DMS 273 (cell line): ENCODE results near the gene NKAIN2.
A peak's percentile ranks its signal among the peaks of the same experiment; 100 is the strongest.

Experiments
- DNase-seq: peaks from one replicate; lab custom pipeline; 2025; ENCODE audit not compliant: unreplicated experiment; lab: John Stamatoyannopoulos, UW

NKAIN2 gene

DNA sequence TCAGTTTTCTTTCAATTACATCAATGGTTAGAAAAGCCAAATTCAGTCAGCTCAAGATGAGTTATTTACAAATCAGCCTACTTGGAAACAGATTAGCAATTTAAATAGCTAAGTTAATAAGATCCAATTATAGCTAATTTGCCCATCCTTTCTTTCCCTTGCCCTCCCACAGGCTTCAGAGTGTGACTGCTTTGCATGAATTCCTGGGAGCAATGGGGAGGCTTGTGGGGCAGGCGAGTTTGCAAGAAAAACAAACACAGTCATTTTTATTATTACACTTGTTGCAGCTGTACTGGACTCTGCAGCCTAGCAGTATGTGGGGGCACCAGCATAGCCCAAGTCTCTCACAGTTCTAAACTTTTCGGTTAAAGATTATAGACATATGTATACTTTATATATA lies 219.0 kb downstream of the NKAIN2 start:
- no peak for DNase-seq

DNA sequence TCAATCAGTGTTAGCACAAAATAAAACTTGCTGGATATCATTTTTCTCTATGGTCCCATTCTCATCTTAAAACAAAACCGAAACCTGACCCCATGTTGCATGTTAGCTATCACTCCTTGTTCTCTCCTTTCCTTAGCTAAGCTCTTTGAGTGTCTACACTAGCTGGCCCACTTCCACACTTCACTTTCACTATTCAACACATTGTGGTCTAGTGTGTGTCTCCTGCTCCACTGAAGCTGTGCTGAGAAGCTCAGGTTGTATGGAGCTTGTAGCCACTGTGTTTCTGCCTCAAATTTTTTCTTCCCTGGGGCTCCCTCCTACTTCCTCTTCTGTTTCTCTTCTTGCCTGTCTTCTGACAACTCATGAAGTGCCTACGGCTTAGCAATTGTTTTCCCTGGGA lies 223.0 kb downstream of the NKAIN2 start:
- DNase-seq: no peak

DNA sequence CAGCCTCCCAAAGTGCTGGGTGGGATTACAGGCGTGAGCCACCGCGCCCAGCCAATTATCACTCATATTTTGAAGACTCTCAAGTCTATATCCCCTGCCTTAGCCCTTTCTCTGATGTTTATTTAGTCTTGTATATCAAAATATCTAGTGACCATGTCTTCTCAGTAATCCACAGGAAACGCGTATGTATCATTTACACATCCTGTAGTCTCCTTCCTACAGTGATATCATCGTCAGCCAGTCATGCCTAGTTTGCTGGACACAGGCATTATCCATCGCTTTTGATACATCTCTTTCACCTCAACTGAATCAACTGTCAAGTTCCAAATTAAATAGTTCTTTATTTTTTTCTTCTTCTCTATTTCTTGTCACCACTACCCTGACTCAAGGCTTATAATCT lies 223.7 kb downstream of the NKAIN2 start:
- DNase-seq: no peak

DNA sequence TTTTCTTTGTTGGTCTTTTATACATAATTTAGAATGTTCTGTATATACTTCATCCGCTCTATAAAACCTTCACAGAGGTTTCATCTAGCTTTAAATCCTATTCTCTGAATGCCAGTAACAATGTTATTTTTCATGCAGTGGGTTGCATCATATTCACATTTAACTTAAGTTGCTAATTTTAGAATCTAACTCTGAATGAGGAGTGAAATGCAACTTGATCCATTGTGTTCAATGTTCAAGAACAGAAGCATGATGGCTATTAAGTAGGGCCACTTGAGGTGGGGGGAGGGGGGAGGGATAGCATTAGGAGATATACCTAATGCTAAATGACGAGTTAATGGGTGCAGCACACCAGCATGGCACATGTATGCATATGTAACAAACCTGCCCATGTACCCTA lies 224.5 kb downstream of the NKAIN2 start:
- DNase-seq: no peak

DNA sequence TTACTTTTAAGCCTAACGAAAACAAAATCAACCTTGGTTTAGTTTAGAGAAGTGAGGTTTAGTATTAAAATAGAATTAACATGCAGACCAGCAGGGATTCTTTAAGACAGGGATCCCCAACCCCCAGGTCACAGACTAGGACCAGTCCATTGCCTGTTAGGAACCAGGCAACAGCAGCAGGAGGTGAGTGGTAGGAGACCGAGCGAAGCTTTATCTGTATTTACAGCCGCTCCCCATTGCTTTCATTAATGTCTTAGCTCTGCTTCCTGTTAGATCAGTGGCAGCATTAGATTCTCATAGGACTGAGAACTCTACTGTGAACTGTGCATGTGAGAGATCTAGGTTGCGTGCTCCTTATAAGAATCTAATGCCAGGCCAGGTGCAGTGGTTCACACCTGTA lies 225.9 kb downstream of the NKAIN2 start:
- DNase-seq: no peak

DNA sequence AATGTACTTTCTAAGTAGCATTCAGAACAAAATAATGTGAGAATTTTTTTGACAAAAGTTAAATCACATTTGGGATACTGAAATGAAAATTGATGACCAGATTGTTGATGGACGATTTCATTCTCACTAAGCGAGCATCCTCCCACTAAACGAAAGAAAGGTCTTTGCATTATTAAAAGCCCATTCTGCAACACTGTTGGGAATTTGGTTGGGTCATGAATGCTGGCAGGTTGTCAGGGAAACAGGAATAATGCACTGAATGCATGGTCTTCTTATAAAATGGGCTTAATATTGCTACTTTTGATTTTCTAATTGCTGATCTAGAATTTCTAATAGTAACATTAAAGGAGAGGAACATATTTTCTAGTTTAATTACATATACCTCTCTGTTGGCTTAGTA lies 229.8 kb downstream of the NKAIN2 start:
- no peak for DNase-seq

DNA sequence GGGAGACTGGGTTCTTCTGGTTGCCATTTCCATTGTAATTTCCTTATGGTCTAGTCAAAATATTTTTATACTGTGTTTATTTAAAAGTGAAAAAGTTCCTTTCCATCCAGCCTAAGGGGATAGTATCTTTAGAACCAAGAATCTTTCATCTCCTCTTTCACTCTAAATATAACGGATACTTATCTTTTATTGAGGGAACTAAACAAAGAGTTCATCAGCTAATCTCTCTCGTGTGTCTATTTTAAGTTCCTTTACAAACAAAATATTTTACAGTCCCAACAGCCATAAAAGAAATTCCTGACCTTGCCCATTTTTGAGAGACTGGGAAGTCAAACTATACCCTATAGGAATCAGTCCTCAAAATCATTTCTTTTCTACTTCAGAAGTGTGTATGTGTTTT lies 232.7 kb downstream of the NKAIN2 start:
- no peak for DNase-seq

DNA sequence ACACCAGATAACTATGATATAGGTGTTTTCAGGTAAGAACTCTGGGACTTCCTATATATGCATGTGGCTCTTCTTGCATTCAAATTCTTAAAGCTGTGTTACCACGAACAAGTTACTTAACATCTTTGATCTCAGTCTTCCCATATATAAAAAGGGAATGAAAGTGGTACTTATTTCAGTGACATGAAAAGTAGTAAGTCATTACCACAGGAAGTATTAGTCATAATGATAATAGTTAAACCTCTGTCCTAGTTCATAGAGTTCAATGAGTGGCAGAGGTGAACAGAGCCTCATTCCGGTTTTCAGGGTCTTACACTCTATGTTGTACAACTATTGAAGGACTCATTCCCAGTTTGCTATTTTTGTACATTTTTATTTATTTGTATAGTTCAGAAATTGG lies 237.0 kb downstream of the NKAIN2 start:
- DNase-seq: no peak

DNA sequence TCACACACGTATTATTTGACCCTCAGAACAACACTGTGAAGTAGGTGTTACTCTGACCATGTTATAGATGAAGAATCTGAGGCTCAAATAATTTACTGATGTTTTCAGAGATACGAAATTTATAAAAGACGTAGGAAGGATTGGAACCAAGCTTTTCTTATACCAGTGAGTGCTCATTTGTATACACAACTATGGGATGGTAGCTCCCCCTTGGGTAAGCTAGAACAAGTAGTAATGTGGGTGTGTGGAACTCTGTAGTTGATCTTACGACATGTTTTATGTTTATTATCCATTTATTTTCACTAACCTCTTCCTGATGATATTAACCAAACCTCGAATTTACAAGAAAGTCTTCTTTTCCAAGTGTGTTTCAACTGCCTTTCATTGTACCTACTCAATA lies 248.5 kb downstream of the NKAIN2 start:
- DNase-seq: no peak

DNA sequence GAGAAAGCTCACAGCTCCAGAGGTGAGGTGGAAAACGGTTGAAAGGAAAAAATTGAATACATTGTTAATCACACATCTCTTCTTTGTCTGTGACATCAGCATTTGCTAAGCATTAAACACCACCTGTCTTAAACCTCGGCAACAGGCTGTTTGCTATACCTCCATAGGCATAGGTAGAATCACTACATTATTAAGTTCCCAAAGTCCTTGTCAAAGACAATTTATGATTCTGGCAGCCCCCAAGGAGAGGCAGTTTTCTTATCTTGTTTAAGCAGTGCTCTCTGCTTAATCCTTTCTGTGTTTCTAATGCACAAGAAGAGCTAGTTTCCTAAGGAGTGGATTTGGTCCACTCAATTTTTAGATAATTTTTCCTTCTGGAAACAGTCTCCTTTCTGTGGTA lies 249.7 kb downstream of the NKAIN2 start:
- DNase-seq: no peak

DNA sequence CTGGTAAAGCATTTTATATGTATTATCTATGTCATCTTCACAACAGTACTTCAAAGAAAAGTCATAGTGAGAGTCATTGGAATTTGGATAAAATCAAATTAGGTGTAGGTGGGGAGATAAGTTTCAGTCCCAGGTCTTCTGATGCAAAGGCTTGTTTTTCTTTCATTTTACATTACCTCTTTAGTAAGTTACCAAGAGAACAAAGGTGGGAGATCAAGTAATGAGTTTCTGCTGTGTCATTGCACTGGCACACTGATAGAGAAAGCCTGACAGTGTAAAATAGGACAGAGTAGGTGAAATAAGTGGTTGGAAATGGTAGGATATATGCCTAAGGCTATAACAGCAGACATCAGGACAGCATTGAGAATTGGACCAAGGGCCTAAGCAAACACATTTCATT lies 250.4 kb downstream of the NKAIN2 start:
- no peak for DNase-seq

DNA sequence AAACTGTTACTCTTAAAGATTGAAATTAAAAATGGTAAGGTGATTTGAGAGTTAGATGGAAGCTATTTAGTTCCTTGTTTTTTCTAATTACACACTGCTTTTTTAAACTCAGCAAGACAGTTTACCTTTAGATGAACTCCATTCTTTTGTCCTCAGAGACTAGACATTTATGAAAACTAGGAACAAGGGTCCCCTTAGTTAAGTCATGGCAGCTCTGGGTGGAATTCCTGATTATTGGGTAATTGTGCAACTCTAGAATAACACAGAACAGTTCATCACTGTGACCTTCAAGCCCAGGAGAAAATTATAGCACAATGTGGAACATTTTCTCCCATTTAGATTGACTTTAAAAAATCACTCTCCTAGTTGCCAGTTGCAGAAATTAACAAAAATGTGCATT lies 251.7 kb downstream of the NKAIN2 start:
- DNase-seq: no peak

DNA sequence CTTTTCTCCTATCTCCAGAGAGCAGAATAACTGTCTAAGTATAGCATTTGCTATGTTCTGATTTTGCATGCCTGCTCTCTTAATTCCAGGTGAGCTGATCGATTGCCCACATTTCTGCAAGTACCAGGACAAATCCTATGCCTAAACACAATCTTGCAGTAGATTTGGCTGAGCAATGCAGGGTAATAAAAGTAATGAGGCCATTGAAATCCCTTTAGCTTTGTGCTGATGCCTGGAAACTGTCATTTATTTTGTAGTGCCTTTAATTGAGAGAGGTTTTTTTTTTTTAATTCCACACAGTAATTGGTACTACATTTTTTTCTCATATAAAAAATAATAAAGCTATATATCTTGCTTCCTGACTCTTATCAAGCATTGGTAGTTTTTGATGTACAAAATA lies 252.3 kb downstream of the NKAIN2 start:
- DNase-seq: no peak

DNA sequence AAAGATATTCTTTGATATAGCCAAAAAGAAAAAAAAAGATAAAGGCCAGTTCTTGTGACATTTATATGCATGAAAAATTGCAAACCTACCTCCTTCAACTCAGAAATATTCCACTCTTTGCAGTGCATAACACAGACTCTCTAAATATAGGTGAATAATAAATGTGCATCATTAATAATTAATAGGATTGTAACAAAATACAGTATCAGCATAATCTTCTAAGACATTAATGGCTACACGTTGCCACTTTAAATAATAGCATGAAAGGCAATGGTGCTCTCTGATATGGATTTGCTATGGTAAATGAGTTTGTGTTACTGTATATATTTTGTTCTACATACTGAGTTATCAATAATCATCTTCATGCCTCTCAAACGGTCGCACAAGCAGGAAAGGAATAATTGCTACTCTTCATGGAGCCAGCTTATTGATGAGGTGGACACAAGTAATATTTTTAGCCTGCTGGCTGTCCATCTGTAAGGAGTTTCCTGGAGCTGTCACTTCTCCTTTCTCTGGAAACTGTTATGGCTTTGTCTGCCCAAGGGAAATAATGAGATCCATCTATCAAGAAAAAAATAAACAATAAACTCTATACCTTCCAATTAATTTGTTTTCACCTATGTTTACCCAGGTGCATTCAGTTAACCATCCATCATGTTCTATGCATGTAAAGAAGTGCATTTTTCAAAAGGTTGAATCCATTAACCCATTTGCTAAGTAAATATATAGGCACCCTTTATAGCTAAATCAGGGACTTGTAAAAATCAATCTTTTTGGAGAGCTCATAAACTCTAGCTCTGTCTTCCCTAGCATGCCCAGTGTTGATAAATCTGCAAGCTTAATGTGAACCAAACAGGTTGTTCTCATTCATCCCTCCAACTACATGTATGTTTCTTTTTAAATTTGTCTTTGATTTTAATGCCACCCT lies 253.0 kb downstream of the NKAIN2 start:
- DNase-seq: no peak

DNA sequence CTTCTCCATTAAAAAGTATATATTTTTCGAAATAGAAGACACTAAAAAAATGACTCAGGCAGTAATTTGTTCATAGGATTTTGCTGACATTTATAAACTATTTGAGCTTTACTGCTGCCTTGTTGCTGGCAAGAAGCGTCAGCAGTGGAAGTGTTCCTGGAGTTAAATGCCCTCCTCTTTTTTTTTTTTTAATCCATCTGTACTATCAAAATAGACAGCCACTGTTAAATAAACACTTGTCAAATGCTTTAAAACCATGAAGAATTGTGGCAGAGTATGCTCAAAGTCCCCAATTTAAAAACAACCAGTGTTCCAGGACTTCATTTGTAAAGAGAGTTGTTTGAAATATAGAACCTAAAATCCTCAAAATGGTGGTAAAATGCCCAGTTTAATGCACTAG lies 253.8 kb downstream of the NKAIN2 start:
- DNase-seq: no peak

DNA sequence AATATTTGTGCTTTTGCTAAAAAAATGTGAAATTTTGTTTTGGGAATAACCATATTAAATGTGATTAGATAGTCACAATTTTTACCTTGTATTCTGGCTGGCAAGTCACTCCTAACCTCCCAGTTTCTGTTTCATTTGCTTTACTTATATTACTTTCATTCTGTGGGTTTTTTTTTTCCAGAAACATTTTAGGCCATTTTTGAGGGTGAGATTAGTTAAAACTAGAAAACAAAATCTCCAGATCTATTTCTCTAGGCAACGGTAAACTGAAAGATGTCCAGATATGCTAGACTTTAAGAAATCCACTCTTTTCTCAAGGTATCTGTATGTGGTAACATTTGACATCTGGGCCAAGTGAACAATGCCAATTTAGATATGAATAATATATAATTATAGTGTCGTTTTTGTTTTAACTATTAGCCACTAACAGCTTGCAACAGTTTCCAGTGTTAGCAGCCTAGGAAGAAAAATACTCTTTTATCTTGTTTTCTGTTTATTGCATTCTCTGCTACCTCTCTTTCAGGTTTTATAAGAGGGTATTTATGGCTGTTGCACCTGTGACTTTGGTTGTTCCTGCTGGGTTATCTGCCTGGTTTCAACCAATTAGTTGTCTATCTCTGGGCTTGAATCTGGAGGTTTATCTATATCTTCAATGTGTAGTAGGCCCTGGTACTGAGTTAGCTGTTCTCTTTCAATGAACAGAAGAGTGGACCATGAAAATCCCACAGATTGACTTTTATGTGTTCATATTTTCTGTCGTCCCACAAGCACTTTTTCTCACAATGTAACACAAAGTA lies 260.9 kb downstream of the NKAIN2 start:
- DNase-seq: no peak

DNA sequence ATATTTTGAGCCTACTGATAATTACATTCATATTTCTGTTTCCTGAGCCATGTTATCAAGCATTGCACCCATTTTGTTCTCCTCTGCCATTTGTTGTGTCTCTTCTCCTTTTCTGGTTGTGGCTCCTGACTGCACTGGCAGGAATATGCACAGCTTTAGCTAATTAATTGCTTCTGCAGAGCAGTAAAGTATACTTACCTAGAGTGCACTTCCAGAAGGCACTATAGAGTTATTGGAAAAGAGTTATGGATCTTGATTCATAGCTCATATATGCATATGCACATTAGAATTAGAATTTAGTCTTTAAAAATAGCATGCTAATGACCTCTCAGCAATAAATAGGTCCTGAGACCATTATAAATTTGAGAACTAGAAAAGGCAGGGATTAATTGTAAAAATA lies 262.6 kb downstream of the NKAIN2 start:
- peak; percentile 10 for DNase-seq

DNA sequence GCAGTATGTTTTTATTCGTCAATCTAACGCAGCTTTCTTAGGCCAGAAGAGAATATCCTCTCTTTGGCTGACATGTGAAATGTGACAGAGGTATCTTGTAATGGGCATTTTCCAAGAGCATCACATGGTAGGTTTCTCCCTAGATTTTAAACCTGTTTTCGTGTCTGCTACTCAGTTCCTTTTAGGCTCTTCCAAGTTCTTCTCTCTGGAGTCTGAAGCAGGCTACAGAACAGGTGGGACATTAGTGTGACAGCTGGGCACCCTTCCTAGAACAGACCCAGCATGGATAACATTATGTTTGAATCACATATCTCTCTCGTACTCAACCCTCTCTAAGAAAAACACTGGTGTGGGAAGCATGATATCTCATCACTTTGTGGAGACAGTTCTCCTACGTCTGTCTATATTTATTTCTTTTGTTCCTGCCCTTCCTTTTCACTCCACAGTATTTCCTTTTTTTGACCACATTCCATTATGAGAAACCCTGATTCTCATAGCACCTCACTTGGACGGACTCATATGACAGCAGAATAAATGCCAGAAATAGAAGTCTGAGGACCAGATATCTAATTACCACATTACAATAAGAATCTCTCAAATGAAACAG lies 263.4 kb downstream of the NKAIN2 start:
- peak; percentile 84 for DNase-seq

DNA sequence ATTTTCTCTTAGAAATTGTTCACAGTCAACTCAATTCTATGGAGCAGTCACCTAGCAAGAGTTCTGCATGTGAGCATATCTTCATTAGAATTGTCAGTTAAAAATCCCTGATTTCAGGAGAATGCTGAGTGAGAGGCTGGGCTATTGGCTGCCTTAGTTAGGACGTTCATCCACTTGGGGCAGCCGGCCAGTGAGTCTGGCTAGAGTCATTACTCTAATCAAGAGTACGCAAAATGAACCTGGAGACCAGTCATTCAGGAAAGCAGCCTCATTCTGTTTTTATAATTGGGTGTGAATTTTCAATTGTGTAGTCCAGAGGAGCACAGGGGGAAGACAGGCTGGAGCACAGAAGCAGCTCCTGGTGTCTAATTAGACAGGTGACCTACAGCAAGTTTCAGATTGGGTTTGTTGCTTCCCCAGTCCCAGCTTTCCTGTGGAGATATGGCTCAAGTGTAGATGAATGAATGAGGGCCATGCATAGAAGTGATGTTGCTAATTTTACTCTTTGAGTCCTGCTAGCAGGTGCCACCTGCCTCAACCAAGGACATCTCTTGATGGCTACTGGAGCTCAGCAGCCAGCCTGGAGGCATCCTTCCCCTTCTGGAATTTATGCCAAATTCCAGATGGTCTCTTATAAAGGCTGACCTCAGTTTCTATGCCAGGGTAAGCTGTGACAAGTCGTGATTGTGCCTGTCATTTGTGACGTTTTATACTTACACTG lies 265.7 kb downstream of the NKAIN2 start:
- DNase-seq: no peak

DNA sequence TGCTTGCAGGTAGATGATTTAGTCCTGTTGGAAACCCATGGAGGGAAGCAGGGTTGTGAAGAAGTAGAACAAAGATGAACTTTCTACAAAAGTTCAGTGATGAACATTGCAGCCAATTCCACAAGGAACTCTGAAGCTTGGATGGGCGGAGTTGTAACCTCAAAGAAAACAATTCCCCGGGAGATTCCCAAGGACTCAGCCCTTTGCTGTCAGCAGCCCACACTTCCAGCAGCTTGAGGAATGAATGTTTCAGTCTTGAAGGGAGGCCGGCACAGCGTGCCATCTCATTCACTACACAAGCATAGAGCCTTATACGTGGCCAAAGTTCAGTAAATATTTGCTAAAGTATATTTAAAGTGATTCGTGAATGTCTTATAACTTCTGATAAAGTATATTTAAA lies 269.4 kb downstream of the NKAIN2 start:
- no peak for DNase-seq
